HG02938 (cell line): ENCODE measurements around the gene NBDY.

ENCODE experiments used
- ATAC-seq: cut with Tn5 transposase; IDR thresholded peaks from one replicate; pipeline ENCODE4 v1.9.1; 2021; ENCODE audit warnings: mild to moderate bottlenecking, moderate library complexity; ENCODE audit not compliant: unreplicated experiment

NBDY gene

DNA sequence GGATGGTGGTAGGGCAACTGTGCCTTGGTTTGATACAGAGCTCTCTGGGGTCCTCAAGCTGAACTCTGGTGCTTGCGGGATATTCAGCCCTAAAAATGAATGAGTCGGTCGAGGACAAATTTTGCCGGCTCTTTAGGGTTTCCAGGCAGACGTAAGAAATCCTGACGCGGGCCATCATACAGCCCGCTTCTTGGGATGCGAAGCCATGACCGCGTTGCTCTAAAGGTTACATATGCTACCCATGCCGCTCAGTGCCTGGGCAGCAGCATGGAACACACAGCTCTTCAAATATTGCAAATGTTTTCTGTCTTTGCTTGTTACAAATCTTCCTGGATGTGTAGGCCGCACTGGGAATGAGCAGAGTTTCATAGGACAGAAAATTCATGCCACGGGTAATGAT lies 55.6 kb downstream of the NBDY start:
- ATAC-seq: no peak

DNA sequence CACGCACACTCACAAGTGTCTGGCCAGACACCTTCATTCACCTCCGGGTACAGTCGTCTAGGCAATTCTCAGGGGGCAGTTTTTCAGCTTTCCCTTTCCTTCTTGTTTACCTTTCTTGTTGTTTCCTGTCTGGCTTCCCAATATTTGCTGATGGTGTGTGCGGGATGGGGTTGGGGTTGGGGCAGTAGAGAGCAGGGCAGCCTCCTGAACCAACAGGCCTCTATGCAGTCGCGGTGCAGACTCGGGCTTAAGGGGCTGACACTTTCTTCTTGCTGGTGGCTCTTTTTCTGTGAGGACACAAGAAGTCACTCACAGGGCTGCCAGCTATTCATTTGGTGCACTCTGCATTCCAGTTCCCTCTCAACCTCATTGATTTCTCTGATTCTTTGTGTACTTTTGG lies 56.4 kb downstream of the NBDY start:
- ATAC-seq: no peak

DNA sequence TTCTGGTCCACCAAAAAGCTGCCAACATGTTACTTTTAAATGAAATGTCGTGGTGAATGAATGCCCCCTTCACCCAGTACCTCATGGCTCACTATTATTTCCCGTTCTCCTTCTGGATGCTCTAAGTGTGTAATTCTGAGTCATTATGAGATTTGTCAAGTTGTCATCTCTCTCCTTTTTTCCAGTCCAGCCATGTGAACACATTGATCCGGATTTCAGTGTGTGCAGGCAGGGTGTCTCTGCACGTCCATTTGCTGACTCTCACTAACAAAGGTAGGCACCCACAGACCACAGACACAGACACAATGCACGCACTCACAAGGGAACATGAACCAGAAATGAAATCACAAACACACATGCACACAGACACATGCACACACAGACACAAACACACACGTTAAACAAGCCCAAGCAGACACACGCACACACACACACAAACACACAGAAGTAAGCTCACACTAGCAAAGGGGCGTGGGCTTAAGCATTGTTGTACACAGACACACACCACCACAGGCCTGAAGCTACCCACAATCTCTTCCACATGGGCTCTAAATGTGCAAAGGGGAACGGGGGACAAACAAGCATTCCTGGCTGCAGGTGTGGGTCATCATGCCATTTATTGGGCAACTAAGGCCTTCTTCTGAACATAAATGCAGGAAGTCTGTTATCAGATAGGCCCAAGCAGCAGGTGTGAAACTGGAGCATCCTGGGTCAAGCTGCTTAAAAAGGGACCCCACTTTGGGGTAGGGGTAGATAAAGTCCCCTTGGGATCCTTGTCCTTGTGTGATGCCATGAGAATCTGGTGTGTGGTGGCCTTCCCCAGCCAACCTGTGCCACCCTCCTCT lies 58.1 kb downstream of the NBDY start:
- no peak for ATAC-seq

DNA sequence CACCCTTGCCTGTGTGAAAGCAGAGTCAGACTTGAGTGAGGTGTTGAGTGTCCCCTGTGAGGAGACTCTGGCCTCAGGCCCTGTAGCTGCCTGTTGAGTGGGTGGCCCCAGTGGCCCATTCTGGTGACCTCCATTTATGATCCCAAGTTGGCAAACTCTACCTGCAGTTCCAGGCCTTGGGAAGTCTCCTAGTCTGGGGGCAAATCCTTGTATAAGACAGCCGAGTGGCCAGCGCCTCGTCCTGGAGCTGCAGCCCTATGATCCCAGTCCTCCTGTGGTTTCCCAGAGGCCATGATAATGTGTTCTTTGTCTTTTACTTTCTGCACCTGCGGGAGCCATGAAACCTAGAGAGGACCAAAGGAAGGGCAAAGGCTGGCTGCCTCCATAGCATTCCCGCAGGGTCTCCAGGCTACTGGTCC lies 58.7 kb downstream of the NBDY start:
- no peak for ATAC-seq

DNA sequence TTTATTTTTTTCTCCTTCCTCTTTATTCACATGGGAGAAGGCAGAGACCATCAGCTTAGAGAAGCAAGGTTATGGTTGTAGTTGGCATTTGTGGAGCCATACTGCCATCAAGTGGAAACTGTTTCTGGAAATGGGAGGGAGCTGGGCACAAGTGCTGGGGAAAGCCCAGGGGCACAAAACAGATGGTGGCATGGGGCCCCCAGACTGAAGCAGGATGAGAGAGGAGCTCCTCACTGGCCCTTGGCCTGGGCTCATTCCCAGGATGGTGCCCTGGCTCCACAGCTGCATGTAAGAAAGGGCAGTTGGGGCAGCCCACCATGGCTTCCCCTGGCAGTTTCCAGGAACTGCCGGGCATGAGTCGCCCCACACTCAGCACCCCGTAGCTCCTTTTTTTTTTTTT lies 59.2 kb downstream of the NBDY start:
- no peak for ATAC-seq

DNA sequence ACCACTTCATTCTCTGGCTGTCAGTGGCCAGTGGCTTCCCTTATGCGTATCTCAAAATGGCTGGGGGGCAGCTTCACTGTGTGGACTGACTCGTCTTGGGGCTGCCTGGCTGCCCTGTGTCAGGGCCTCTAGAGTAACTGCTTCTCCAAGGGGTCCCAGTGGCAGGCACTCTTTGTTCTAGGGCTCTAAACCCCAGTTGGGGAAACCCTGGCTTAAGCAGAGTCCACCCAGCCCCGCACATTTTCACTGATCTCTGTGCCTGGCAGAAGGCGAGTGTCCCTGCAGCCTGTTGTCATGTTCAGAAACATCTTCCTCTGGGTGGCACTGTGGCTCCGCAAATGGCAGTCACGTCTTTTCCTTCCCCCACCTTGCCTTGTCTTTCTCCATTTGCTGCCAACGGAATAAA lies 59.7 kb downstream of the NBDY start:
- ATAC-seq: no peak

DNA sequence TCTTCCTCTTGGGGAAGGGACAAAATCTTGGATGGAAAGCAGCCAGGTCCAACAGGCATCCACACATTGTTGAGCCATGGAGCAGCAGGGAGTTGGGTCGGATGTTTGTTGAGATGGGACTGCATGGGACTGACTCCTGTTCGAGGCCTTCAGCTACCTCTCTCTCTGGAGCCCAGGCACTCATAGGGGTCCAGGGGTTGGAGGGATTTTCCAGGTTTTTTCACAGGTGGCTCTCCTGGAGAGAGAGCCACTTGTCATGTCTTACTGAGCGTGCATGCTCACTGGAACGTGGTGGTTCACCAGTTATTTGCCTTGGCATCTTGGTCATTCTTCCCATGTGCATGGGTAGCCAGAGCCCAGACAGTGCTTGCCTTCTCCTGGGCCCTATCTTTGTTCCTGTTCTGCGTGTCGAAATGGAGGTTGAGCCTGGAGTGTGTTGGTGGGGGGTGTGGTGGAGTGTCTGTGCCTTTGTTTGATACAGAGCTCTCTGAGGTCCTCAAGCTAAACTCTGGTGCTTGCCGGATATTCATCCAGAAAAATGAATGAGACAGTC lies 60.6 kb downstream of the NBDY start:
- no peak for ATAC-seq

DNA sequence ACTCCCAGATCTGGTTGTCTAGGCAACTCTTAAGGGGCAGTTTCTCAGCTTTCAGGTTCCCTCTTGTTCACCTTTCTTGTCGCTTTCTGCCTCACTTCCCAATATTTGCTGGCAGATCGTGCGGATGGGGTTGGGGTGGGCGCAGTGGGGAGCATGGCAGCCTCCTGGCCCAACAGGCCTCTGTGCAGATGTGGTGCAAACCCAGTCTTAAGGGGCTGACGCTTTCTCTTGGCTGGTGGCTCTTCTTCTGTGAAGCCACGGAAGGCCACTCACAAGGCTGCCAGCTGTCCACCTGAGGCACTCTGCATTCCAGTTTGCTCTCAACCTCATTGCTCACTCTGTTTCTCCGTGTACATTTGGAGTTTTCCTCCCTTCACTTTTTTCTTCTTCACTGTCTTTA lies 61.7 kb downstream of the NBDY start:
- ATAC-seq: no peak

DNA sequence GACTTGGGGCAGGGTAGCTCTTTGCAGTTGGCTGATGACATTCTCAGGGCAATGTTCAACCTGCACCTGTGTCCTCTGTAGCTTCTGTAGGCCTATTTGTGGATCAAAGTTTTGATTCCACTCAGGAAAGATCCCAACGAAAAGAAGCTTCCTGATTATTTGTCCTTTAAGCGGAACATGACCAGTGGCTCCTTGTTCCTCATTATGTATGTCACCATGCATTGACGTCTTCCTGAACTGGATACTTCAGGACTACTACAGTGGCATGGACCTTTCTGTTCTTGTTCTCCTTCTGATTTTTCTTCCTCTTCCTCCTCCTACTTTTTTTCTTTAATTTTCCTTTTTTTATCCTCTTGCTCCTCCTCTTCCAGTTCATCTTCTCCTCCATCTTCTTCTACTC lies 62.4 kb downstream of the NBDY start:
- ATAC-seq: no peak

DNA sequence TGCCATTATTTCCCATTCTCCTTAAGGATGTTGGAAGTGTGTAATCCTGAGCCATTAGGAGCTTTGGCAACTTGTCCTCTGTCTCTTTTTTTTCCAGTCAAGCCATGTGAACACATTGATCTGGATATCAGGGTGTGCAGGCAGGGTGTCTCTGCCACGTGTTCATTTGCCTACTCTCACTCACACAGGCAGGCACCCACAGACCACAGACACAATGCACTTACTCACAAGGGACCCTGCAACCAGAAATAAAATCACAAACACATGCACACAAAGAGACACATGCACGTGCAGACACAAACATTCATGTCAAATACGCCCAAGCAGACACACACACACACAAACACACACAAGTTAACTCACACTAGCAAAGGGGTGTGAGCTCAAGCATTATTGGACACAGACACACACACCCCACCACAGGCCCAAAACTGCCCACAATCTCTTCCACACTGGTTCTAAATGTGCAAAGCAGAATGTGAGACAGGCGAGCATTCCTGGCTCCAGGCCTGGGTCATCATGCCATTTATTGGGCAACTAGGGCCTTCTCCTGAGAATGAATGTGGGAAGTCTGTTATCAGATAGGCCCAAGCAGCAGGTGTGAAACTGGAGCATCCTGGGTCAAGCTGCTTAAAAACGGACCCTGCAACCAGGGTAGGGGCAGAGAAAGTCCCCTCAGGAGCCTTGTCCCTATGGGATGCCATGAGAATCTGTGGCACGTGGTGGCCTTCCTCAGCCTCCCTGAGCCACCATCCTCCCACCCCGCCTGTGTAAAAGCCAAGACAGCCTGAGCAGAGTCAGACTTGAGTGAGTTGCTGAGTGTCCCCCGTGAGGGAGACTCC lies 63.4 kb downstream of the NBDY start:
- no peak for ATAC-seq

DNA sequence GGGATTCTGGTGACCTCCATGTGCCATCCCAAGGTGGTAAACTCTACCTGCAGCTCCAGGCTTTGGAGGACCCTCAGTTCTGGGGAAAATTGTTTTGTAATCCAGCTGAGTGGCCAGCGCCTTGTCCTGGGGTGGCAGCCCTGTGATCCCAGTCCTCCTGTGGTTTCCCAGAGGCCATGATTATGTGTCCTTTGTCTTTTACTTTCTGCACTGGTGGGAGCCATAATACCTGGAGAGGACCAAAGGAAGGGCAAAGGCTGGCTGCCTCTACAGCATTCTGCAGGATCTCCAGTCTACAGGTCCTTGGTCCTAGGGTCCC lies 64.0 kb downstream of the NBDY start:
- ATAC-seq: no peak

DNA sequence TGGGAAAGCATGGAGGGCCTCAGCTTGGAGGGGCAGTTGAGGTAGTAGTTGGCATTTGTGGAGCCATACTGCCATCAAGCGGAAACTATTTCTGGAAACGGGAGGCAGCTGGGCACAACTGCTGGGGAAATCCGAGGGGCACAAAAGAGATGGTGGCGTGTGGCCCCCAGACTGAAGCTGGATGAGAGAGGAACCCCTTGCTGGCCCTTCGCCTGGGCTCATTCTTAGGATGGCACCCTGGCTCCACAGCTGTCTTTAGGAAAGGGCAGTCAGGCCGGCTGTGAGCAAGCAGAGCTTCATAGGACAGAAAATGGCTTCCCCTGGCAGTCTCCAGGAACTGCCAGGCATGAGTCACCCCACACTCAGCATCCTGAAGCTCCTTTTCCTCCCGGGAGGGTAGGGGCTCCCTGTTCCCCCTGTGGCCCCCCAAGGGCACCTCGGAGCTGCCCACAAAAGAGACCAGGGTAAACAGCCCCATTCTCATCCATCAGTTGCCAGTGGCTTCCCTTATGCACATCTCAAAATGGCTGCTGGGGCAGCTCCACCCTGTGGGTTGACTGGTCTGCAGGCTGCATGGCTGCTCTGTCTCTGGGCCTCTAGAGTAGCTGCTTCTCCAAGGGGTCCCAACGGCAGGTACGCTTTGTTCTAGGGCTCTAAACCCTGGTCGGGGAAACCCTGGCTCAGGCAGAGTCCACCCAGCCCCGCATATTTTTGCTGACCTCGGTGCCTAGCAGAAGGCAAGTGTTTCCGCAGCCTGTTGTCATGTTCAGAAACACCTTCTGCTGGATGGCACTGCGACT lies 64.7 kb downstream of the NBDY start:
- ATAC-seq: no peak

DNA sequence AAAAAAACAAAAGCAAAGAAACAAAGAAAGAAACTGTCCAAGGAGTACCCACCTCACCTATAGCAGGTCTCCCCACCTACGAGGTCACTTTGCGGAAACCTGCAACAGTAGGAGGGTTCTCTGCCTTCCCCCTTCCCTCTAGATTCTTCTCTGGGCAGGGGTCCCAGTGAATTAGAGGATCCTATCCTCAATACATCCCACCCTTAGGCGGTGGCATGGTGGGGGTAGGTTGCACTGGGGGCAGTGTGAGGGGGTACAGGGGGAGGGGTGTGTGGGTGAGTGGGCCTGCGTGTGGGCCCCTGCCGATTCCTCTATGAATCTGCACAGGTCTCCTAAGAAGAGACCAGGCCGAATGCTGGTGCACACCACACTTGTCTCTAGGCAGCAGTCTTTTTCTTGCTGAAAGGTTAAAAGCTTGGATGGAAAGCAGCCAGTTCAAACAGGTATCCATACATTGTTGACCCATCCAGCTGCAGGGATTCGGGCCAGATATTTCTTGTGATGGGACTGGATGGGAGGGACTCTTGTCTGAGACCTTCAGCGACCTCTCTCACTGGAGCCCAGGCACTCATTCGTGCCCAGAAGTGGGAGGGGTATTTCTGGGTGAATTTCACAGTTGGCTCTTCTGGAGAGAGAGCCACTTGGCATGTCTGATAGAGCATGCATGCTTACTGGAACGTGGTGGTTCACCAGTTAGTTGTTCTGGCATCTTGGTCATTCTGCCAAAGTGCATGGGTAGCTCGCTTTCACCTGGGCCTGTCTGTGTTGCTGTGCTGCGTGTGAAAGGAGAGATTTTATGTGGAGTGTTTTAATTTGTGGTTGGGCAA lies 65.6 kb downstream of the NBDY start:
- no peak for ATAC-seq

DNA sequence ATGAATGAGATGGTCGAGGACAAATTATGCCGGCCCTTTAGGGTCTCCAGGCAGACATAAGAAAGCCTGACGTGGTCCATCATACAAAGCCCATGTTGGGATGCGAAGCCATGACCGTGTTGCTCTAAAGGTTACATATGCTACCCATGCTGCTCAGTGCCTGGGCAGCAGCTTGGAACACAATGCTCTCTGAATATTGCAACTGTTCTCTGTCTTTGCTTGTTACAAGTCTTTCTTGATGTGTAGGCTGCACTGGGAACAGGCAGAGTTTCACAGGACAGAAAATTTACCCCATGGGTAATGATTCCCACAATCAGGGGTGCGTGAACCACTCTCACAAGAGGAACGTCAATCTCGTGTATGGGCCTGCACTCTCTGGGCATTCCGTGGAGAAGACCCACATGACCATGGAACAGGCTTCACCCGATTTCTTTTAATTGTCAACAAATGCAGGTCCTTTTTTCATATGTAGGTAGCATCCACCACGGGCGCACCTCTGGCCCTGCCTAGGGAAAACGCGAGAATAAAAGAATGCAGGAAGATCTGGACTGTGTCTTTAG lies 66.3 kb downstream of the NBDY start:
- no peak for ATAC-seq

DNA sequence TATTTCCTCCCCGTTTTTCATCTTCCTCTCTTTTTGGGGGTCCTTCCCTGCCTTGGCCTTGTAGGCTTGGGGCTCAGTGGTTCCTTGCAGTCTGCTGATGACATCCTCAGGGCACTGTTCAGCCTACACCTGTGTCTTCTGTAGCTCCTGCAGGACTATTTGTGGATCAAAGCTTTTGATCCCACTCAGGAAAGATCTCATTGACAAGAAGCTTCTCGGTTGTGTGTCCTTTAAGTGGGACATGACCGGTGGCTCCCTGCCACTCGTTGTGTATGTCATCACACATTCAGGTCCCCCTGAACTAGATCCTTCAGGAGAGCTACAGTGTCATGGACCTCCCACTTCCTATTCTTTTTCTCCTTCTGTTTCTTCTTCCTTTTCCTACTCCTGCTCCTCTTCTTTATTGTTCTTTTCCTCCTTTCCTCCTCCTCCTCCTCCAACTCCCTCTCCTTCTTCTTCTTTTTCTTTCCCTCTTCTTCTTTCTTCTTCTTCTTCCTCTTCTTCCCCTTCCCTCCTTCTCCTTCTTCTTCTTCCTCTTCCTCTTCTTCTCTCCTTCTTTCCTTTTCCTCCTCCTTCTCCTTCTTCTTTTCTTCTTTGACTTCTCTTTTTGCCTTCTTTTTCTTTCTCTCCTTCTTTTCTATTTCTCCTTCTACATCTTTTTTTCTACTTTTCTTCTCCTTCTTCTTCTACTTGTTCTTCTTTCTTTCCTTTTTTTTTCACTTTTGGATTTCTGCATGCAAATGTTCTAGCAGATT lies 67.8 kb downstream of the NBDY start:
- ATAC-seq: no peak

DNA sequence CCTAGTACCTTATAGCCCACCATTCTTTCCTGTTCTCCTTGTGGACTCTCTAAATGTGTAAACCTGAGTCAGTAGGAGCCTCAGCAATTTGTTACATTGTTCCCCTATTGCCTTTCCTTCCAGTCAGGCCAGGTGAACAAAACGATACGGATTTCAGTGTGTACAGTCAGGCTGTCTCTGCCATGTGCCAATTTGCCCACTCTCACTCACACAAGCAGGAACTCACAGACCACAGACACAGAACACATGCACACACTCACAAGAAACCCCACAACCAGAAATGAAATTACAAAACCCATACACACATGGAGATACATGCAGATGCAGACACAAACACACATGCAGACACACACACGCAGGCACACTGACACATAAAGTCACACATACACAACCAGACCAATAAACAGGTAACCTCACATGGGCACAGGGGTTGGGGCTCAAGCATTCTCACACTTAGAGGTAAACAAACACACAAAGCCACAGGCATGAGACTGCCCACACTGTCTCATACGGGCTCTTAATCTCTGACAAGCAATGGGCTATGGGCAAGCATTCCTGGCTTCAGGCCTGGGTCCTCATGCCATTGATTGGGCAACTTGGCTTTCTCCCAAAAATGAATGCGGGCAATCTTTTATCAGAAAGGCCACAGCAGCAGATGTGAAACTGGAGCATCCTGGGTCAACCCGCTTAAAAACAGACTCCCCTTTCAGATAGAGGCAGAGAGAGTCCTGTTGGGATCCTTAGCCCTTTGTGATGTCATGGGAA lies 68.7 kb downstream of the NBDY start:
- no peak for ATAC-seq

DNA sequence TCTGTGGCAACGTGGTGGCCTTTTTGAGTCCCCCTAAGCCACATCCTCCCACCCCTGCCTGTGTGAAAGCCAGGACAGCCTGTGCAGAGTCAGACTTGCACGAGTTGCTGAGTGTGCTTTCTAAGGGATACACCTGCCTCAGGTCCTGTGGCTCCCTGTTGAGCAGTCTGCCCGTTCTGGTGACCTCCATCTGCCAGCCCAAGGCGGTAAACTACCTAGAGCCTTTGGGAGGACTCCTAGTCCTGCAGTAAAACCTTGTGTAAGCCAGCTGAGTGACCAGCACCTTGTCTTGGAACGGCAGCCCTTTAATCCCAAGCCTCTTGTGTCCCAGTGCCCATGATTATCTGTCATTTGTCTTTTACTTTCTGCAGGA lies 69.3 kb downstream of the NBDY start:
- ATAC-seq: no peak

DNA sequence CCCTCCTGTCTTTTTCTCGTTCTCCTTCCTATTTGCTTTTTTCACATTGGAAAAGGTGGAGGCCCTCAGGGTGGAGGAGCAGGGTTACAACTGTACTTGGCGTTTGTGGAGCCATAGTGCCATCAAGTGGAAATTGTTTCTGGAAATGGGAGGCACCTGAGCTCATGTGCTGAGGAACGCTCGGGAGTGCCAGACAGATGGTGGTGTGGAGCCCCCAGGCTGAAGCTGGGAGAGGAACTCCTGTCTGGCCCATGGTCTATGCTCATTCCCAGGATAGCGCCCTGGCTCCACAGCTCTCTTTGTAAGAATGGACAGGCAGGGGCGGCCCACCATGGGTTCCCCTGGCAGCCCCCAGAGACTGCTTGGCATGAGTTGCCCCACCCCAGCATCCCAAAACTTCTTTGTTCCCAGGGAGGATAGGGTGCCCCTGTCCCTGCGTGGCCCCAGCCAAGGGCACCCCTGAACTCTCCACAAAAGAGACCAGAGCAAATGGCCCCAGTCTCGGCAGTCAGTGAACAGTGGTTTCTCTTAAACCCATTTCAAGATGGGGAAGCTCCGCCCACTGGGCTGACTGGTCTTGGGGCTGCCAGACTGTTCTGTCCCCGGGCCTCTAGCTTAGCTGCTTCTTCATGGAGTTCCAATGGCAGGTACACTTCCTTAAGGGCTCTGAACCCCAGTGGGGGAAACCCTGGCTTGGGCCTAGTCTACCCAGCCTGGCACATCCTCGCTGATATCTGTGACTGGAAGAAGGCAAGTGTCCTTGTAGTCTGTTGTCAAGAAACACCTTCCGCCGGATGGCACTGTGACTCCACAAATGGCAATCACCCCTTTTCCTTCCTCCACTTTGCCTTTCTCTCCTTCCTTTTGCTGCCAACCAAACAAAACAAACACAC lies 70.1 kb downstream of the NBDY start:
- no peak for ATAC-seq
